H9 (cell line): ENCODE data around the gene RNF214. TPM values are rescaled to one million over a fixed set of nuclear protein-coding genes. Genes with fewer than 3 reads are reported as not detected.

Source experiments
- DNase-seq: peaks from one replicate; pipeline ENCODE4 v3.0.0-alpha.2; 2017
- H2AFZ ChIP-seq: one replicate; pipeline ENCODE4 v1.6.1; 2013; ENCODE audit warnings: mild to moderate bottlenecking, low read length, control low read depth, moderate library complexity
- H2AK5ac ChIP-seq: 2 replicates; pipeline ENCODE4 v1.6.1; 2013; ENCODE audit warnings: low read length, control low read depth, mixed read lengths; ENCODE audit not compliant: insufficient read length
- H2BK120ac ChIP-seq: one replicate; pipeline ENCODE4 v1.6.1; 2013; ENCODE audit warnings: low read depth, mild to moderate bottlenecking, low read length, control low read depth, inconsistent platforms; ENCODE audit not compliant: poor library complexity, severe bottlenecking
- H2BK12ac ChIP-seq: 2 replicates; pipeline ENCODE4 v1.6.1; 2013; ENCODE audit warnings: low read length, control low read depth, mixed read lengths, low read depth; ENCODE audit not compliant: insufficient read length
- H2BK15ac ChIP-seq: 2 replicates; pipeline ENCODE4 v1.6.1; 2013; ENCODE audit warnings: low read depth, low read length, control low read depth
- H2BK20ac ChIP-seq: one replicate; pipeline ENCODE4 v1.6.1; 2013; ENCODE audit warnings: low read depth, mild to moderate bottlenecking, low read length, control low read depth, inconsistent platforms; ENCODE audit not compliant: poor library complexity, severe bottlenecking
- H2BK5ac ChIP-seq: 2 replicates; pipeline ENCODE4 v1.6.1; 2013; ENCODE audit warnings: low read length, control low read depth, mixed read lengths; ENCODE audit not compliant: insufficient read length
- H3K14ac ChIP-seq: 2 replicates; pipeline ENCODE4 v1.6.1; 2013; ENCODE audit warnings: low read length, control low read depth; ENCODE audit not compliant: insufficient read depth
- H3K18ac ChIP-seq: 2 replicates; pipeline ENCODE4 v1.6.1; 2013; ENCODE audit warnings: low read depth, mild to moderate bottlenecking, mixed read lengths, low read length, control low read depth; ENCODE audit not compliant: insufficient read length
- H3K23ac ChIP-seq: 2 replicates; pipeline ENCODE4 v1.6.1; 2013; ENCODE audit warnings: low read length, control low read depth, mixed read lengths, low read depth; ENCODE audit not compliant: insufficient read length
- H3K23me2 ChIP-seq: 2 replicates; pipeline ENCODE4 v1.6.1; 2013; ENCODE audit warnings: low read depth, mild to moderate bottlenecking, mixed read lengths, low read length, control low read depth; ENCODE audit not compliant: insufficient read length, poor library complexity, severe bottlenecking
- H3K27ac ChIP-seq: 2 replicates; pipeline ENCODE4 v1.5.1; 2013; ENCODE audit warnings: low read length, control low read depth, mixed read lengths, low read depth; ENCODE audit not compliant: insufficient read length
- H3K27me3 ChIP-seq: 2 replicates; pipeline ENCODE4 v1.6.1; 2013; ENCODE audit warnings: low read length, control low read depth, inconsistent platforms; ENCODE audit not compliant: insufficient read depth
- H3K4ac ChIP-seq: 2 replicates; pipeline ENCODE4 v1.6.1; 2013; ENCODE audit warnings: low read depth, mild to moderate bottlenecking, control low read depth, inconsistent platforms, low read length, moderate library complexity
- H3K4me1 ChIP-seq: 2 replicates; pipeline ENCODE4 v1.6.1; 2013; ENCODE audit warnings: low read length, control low read depth, inconsistent platforms; ENCODE audit not compliant: insufficient read depth
- H3K4me2 ChIP-seq: 2 replicates; pipeline ENCODE4 v1.6.1; 2013; ENCODE audit warnings: low read length, control low read depth, mixed read lengths; ENCODE audit not compliant: insufficient read length, insufficient read depth
- H3K56ac ChIP-seq: 2 replicates; pipeline ENCODE4 v1.6.1; 2013; ENCODE audit warnings: low read depth, mild to moderate bottlenecking, mixed read lengths, low read length, control low read depth; ENCODE audit not compliant: insufficient read length
- H3K79me1 ChIP-seq: 2 replicates; pipeline ENCODE4 v1.6.1; 2013; ENCODE audit warnings: low read depth, mild to moderate bottlenecking, moderate library complexity, low read length, control low read depth, inconsistent platforms; ENCODE audit not compliant: insufficient read depth, poor library complexity, severe bottlenecking
- H3K79me2 ChIP-seq: 2 replicates; pipeline ENCODE4 v1.6.1; 2013; ENCODE audit warnings: low read length, control low read depth, inconsistent platforms; ENCODE audit not compliant: insufficient read depth
- H3K9ac ChIP-seq: 2 replicates; pipeline ENCODE4 v1.6.1; 2013; ENCODE audit warnings: low read length, control low read depth, mixed read lengths; ENCODE audit not compliant: insufficient read length; ENCODE audit errors: extremely low read depth
- H3K9me3 ChIP-seq: one replicate; pipeline ENCODE4 v1.6.1; 2013; ENCODE audit warnings: low read depth, low read length, inconsistent platforms; ENCODE audit not compliant: control insufficient read depth
- H3T11ph ChIP-seq: one replicate; pipeline ENCODE4 v1.6.1; 2013; ENCODE audit warnings: mild to moderate bottlenecking, low read length, control low read depth, inconsistent platforms
- H4K20me1 ChIP-seq: one replicate; pipeline ENCODE4 v1.6.1; 2013; ENCODE audit not compliant: control insufficient read depth, insufficient read length, insufficient read depth
- H4K5ac ChIP-seq: 2 replicates; pipeline ENCODE4 v1.6.1; 2013; ENCODE audit warnings: low read depth, mild to moderate bottlenecking, mixed read lengths, low read length, control low read depth; ENCODE audit not compliant: insufficient read length
- H4K8ac ChIP-seq: replicated peaks from 2 replicates; pipeline ENCODE4 v1.6.1; 2013; ENCODE audit warnings: low read length, control low read depth, mixed read lengths, low read depth; ENCODE audit not compliant: insufficient read length
- H4K91ac ChIP-seq: 2 replicates; pipeline ENCODE4 v1.6.1; 2013; ENCODE audit warnings: low read depth, mild to moderate bottlenecking, moderate library complexity, mixed read lengths, low read length, control low read depth; ENCODE audit not compliant: insufficient read length
- H3K27ac Mint-ChIP-seq, 3 experiments: 2 replicates in 2 of 3; 3 replicates in 1 of 3; pipeline ENCODE4 v1.8.0; 2020 to 2021; ENCODE audit warnings: mixed read lengths in 3 of 3, mild to moderate bottlenecking in 1 of 3, moderate library complexity in 1 of 3
- H3K27me3 Mint-ChIP-seq: 2 replicates; pipeline ENCODE4 v1.8.0; 2021; ENCODE audit warnings: low read depth, mild to moderate bottlenecking, moderate library complexity, mixed read lengths
- H3K36me3 Mint-ChIP-seq, 3 experiments: 2 replicates in 2 of 3; 3 replicates in 1 of 3; pipeline ENCODE4 v1.8.0; 2020 to 2021; ENCODE audit warnings: low read depth in 3 of 3, mixed read lengths in 3 of 3; ENCODE audit not compliant: insufficient read depth in 1 of 3
- H3K4me1 Mint-ChIP-seq, 2 experiments: 2 replicates each; pipeline ENCODE4 v1.8.0; 2020; ENCODE audit warnings: mixed read lengths in 2 of 2
- H3K4me3 Mint-ChIP-seq, 2 experiments: 2 replicates in 1 of 2; 3 replicates in 1 of 2; pipeline ENCODE4 v1.8.0; 2020 to 2021; ENCODE audit warnings: mild to moderate bottlenecking in 2 of 2, mixed read lengths in 2 of 2, moderate library complexity in 1 of 2
- H3K9me3 Mint-ChIP-seq, 2 experiments: 2 replicates in 1 of 2; 3 replicates in 1 of 2; pipeline ENCODE4 v1.8.0; 2020; ENCODE audit warnings: mild to moderate bottlenecking in 2 of 2, mixed read lengths in 2 of 2, moderate library complexity in 1 of 2
- CTCF ChIP-seq: fragments of 200-600 bp; sonication (generic); conservative IDR thresholded peaks from 3 replicates; pipeline ENCODE4 v1.8.0; 2021; ENCODE audit warnings: antibody characterized with exemption, mild to moderate bottlenecking
- WGBS: extraction: QIAGEN DNeasy Blood & Tissue Kit; methylation state at CpG from one replicate; pipeline ENCODE4 v1.1.7; 2013; ENCODE audit warnings: missing lambda C conversion rate, low lambda C conversion rate, mixed read lengths; ENCODE audit not compliant: insufficient read length; ENCODE audit errors: extremely low coverage; 5-methylcytosine and 5-hydroxymethylcytosine counted together
- total RNA-seq: library from RNA; stranded (reverse); gene quantifications from 2 replicates; pipeline ENCODE4 v1.2.1, GENCODE V29; 2021

RNF214 gene
- total RNA-seq, 1 experiment from 2014 or later, result 26.0 TPM

GRCh38 chr11:117199916-117200812 is 32.3 kb upstream of the RNF214 start:
- H3K27me3 Mint-ChIP-seq, result no peaks in the 10 kb centered on the region
- Histone ChIP-seq H3K79me1 (no peaks in the 10 kb centered on the region), H4K20me1 (no peaks in the 10 kb centered on the region), H3K27me3 (no peaks in the 10 kb centered on the region), H3K79me2 (peaks cover 3% of the 10 kb centered on the region; the same call in 1 of the 2 replicates), H3K4ac (no peak overlapping the region; the same call in 1 of the 2 replicates), H4K8ac (no peak overlapping the region), H3K27ac (no peak overlapping the region), H2AFZ (no peak overlapping the region), H3K18ac (peak overlapping the region; percentile 91), H3T11ph (no peak overlapping the region), H4K91ac (peak overlapping the region; percentile 20), H4K5ac (no peak overlapping the region), H2BK5ac (no peak overlapping the region), H3K23ac (no peak overlapping the region), H3K23me2 (peaks cover 8% of the 10 kb centered on the region), H3K9ac (peak overlapping the region; percentile 69), H2BK20ac (no peak overlapping the region), H3K9me3 (no peaks in the 10 kb centered on the region), H3K56ac (no peak overlapping the region), H2AK5ac (no peak overlapping the region), H3K14ac (peak overlapping the region; percentile 88), H2BK15ac (no peak overlapping the region), H2BK12ac (no peak overlapping the region), H3K4me1 (no peaks in the 10 kb centered on the region), H3K4me2 (peak overlapping the region; percentile 72), H2BK120ac (no peak overlapping the region)
- H3K4me1 Mint-ChIP-seq, result peaks cover 35 to 40% of the 10 kb centered on the region in 2 experiments
- peaks cover 7 to 35% (median 24%) of the 10 kb centered on the region in 3 experiments; a peak in 6 of 7 replicates for H3K36me3 Mint-ChIP-seq
- WGBS, result no CpG with 5 or more reads among the region's 13 CpGs
- peak overlapping the region; percentile 70 to 74 for H3K4me3 Mint-ChIP-seq
- peaks cover 0 to 3% of the 10 kb centered on the region in 2 experiments; a peak in 1 of 5 replicates for H3K9me3 Mint-ChIP-seq
- H3K27ac Mint-ChIP-seq, result peak overlapping the region in 2 of 3 experiments; percentile 18 to 89; a peak in 3 of 7 replicates
- no peak for TF ChIP-seq CTCF
- DNase-seq, result no peak
